ES-I3 (cell line): ENCODE data around the gene EGFLAM.

Experiments used
- H3K36me3 ChIP-seq: 2 replicates; pipeline ENCODE4 v1.6.1; 2013; ENCODE audit warnings: mild to moderate bottlenecking, low read length, control low read depth, moderate library complexity; ENCODE audit not compliant: insufficient read depth
- H3K4me1 ChIP-seq: 2 replicates; pipeline ENCODE4 v1.6.1; 2013; ENCODE audit warnings: mild to moderate bottlenecking, control low read depth, low read length; ENCODE audit not compliant: insufficient read depth
- H3K9ac ChIP-seq: 2 replicates; pipeline ENCODE4 v1.6.1; 2013; ENCODE audit warnings: low read depth, mild to moderate bottlenecking, low read length, moderate library complexity
- H3K9me3 ChIP-seq: 2 replicates; pipeline ENCODE4 v1.6.1; 2013; ENCODE audit warnings: mild to moderate bottlenecking, low read length, moderate library complexity; ENCODE audit not compliant: control insufficient read depth, insufficient read depth

The EGFLAM gene

DNA sequence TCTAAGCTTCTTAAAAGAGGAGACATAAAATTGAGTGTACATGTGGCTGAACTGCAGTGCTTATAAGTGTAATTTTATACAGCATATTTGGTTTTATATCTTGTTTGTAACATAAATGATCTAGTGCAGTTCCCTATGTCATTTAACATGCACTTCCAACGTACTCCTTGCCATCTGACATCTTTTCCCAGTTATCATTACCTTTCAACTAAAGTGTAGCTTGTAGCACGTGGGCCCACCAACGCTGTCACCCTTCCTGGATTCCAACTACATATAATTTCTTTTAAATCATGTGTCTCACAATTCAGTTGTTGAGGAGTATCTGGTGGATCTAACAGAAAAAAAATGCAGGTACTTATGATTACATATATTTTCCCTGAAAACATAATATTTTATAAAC, 247.9 kb downstream of the EGFLAM start:
- Histone ChIP-seq H3K4me1 (no peaks in the 10 kb centered on the region), H3K36me3 (no peaks in the 10 kb centered on the region), H3K9me3 (no peaks in the 10 kb centered on the region), H3K9ac (no peak overlapping the region)

DNA sequence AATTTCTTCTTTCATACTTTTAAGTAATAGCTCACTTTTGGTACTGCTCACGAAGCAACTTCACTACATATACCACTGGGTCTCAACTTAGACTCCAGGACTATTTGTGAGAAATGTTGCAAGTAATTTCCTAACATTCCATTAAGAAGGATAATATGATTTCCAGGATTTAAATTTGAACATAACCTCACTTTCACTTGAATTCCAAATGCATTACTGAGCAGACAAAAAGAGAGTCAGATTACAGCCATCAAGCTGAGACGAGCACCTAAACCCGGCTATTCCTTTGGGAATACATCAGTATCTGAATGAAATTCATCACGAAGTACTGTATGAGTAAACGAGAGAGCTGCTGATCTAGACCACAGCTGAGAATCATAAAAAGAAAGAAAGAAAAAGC, 250.8 kb downstream of the EGFLAM start:
- H3K4me1 ChIP-seq: no peaks in the 10 kb centered on the region
- H3K9ac ChIP-seq: no peak overlapping the region
- no peaks in the 10 kb centered on the region for H3K36me3 ChIP-seq
- H3K9me3 ChIP-seq: no peaks in the 10 kb centered on the region; the same call in 1 of the 2 replicates
